Thoracic aorta (tissue), 2 donors: Measurements from ENCODE around the gene SHQ1. TPM values are rescaled to one million over a fixed set of nuclear protein-coding genes. Genes with fewer than 3 reads are reported as not detected.

ENCODE experiments used
- ATAC-seq: fragments of 150-250 bp; one replicate; pipeline ENCODE4 v1.8.0; 2017; ENCODE audit warnings: low read depth; ENCODE audit not compliant: insufficient number of reproducible peaks, low FRiP score
- DNase-seq: peaks from one replicate; pipeline ENCODE4 v3.0.0-alpha.2; 2020; ENCODE audit warnings: low spot score
- H3K27ac ChIP-seq, 2 donors: fragments of 200-600 bp; sonication (generic); 1 replicate in 1 of 2; 2 replicates in 1 of 2; pipeline ENCODE4 v1.5.1; 2016; ENCODE audit warnings: mild to moderate bottlenecking in 2 of 2, moderate library complexity in 2 of 2
- H3K27me3 ChIP-seq: fragments of 200-600 bp; sonication (generic); replicated peaks from 2 replicates; pipeline ENCODE4 v1.6.0; 2016; ENCODE audit warnings: mild to moderate bottlenecking; ENCODE audit not compliant: insufficient read depth
- H3K36me3 ChIP-seq: fragments of 200-600 bp; sonication (generic); one replicate; pipeline ENCODE4 v1.5.1; 2016
- H3K4me1 ChIP-seq, 2 donors: fragments of 200-600 bp; sonication (generic); 1 replicate in 1 of 2; 2 replicates in 1 of 2; pipeline versions ENCODE4 v1.5.1 to v1.6.0; 2016; ENCODE audit warnings: low read depth in 2 of 2, mild to moderate bottlenecking in 1 of 2; ENCODE audit not compliant: control insufficient read depth in 1 of 2
- H3K4me3 ChIP-seq: fragments of 200-600 bp; sonication (generic); 2 replicates; pipeline ENCODE4 v1.5.1; 2016; ENCODE audit warnings: mild to moderate bottlenecking
- H3K9me3 ChIP-seq: fragments of 200-600 bp; sonication (generic); 2 replicates; pipeline ENCODE4 v1.5.1; 2016
- CTCF ChIP-seq: fragments of 200-600 bp; sonication (generic); IDR thresholded peaks from one replicate; pipeline ENCODE4 v1.5.1; 2019; ENCODE audit warnings: antibody characterized with exemption
- total RNA-seq, 2 donors: library from RNA; depleted of rRNA; stranded (reverse); fragments of >200 nt; gene quantifications; one replicate each; pipeline versions ENCODE4 v1.1.0 to v1.2.3, GENCODE V29; 2016

The SHQ1 gene
- total RNA-seq, 2 donors from 2014 or later = 4.5 to 12.3 TPM

GRCh38 chr3:72888546-72889309, 40.5 kb upstream of the SHQ1 start:
- TF ChIP-seq CTCF = no peak
- Histone ChIP-seq H3K4me1 (peaks cover 12 to 44% of the 10 kb centered on the region in 2 donors), H3K27ac (peak overlapping the region; percentile 74 to 78), H3K27me3 (no peaks in the 10 kb centered on the region), H3K9me3 (no peaks in the 10 kb centered on the region), H3K36me3 (no peaks in the 10 kb centered on the region), H3K4me3 (peak overlapping the region; percentile 74)
- ATAC-seq (no peak), DNase-seq (no peak)

- peak; percentile 28 for DNase-seq
These were observed 39.7 kb upstream of the SHQ1 start, which contains the start of gene GXYLT2 for GRCh38 chr3:72887705-72888545. Gene GXYLT2 (plus strand): TSS chr3:72888046. CDS start chr3:72888234, 188 bp downstream.

GRCh38 chr3:72887343-72887704, 39.1 kb upstream of the SHQ1 start:
- Histone ChIP-seq H3K36me3 (no peaks in the 10 kb centered on the region), H3K27ac (peak overlapping the region; percentile 10 to 39), H3K27me3 (no peaks in the 10 kb centered on the region), H3K4me3 (peak overlapping the region; percentile 72), H3K9me3 (no peaks in the 10 kb centered on the region), H3K4me1 (peaks cover 11 to 36% of the 10 kb centered on the region in 2 donors)
- TF ChIP-seq CTCF = no peak
- no peak for ATAC-seq
- DNase-seq = no peak

More at GRCh38 chr3:72887705-72888545, 39.7 kb upstream of the SHQ1 start, which contains the start of gene GXYLT2:
- peak; percentile 32 for ATAC-seq
- Histone ChIP-seq H3K27me3 (no peaks in the 10 kb centered on the region), H3K27ac (peak within 1 kb of the TSS; percentile 74 to 78), H3K36me3 (no peaks in the 10 kb centered on the region), H3K4me1 (peaks cover 12 to 42% of the 10 kb centered on the region in 2 donors), H3K4me3 (peak within 1 kb of the TSS; percentile 74), H3K9me3 (no peaks in the 10 kb centered on the region)
- no peak for TF ChIP-seq CTCF

- no peak for TF ChIP-seq CTCF
- H3K4me3 ChIP-seq = no peak overlapping the region
- DNase-seq (no peak), ATAC-seq (no peak)
- no peaks in the 10 kb centered on the region for H3K36me3 ChIP-seq
- H3K9me3 ChIP-seq = no peaks in the 10 kb centered on the region
- no peaks in the 10 kb centered on the region for H3K27me3 ChIP-seq
- no peak overlapping the region for H3K27ac ChIP-seq
- H3K4me1 ChIP-seq = no peaks in the 10 kb centered on the region
These were observed 23.9 kb upstream of the SHQ1 start for GRCh38 chr3:72872183-72872582.
